GM19395 (cell line): Measurements from ENCODE around the gene TRPC4AP.

Experiments
- ATAC-seq: cut with Tn5 transposase; IDR thresholded peaks from one replicate; pipeline ENCODE4 v1.9.1; 2021; ENCODE audit warnings: mild to moderate bottlenecking, moderate library complexity; ENCODE audit not compliant: unreplicated experiment

TRPC4AP gene

GRCh38 chr20:35017099-35017835 lies 75.3 kb downstream of the TRPC4AP start:
- no peak for ATAC-seq

- ATAC-seq: no peak
These were observed 76.8 kb downstream of the TRPC4AP start for GRCh38 chr20:35015863-35016193.

DNA sequence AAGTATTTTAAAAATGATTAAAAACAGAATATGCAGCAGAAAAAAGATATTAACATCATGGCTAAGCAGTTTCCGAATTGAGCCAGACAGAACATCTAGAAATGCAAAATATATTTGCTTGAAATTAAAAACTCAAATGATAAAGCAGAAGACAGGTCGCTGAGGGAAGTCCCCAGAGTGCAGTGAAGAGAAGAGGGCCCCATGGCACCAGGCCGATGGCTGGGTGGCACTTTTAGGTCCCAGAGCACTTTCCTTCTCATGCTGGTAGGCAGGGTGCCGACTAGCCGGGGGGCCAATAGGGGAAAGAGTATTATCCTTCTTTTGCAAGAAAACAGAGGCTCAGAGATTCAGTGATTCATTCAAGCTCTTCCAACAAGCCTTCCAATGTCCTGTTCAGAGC lies 78.1 kb downstream of the TRPC4AP start:
- no peak for ATAC-seq

- ATAC-seq: no peak
These were observed 78.9 kb downstream of the TRPC4AP start for GRCh38 chr20:35013421-35014411.

DNA sequence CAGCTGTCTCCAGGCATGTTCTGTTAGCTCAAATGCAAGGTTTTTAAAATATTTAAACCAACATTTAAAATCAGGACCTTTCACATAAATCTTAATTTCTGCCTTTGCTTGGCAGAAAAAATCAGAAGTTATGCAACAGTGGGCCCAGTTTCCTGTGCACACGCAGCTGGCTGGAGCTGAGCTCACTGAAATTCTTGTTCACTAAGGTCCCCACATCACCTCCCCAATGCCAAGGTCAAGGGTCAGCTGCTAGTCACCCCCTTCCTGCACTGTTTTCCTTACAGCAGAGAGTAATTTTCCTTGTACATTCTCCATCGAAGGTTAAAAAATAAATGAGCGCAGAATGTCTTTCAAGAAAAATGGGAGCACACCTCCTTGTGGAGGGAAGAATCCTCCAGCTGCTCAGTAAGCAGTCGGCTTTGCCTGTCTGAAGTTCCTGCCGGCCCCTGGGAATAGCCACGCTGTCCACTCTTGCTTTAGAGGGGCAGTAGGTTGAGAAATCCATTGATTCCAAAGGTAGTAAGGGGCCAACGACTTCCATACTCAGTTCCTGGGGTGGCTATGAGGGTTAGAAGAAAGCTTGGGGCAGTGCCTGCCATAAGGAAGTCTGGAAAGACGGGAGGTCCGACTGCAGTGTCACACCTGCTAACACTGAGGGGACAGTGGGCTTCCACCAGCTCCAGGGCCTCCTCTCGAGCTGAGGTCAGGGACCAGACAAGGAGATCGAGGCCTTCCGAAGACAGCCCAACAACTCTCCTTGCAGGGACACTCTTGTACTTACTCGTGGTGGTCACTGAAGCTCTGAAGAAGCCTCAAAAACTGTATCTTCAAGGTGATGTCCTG lies 80.2 kb downstream of the TRPC4AP start:
- no peak for ATAC-seq

GRCh38 chr20:35011589-35012226 lies 80.9 kb downstream of the TRPC4AP start:
- ATAC-seq: no peak

DNA sequence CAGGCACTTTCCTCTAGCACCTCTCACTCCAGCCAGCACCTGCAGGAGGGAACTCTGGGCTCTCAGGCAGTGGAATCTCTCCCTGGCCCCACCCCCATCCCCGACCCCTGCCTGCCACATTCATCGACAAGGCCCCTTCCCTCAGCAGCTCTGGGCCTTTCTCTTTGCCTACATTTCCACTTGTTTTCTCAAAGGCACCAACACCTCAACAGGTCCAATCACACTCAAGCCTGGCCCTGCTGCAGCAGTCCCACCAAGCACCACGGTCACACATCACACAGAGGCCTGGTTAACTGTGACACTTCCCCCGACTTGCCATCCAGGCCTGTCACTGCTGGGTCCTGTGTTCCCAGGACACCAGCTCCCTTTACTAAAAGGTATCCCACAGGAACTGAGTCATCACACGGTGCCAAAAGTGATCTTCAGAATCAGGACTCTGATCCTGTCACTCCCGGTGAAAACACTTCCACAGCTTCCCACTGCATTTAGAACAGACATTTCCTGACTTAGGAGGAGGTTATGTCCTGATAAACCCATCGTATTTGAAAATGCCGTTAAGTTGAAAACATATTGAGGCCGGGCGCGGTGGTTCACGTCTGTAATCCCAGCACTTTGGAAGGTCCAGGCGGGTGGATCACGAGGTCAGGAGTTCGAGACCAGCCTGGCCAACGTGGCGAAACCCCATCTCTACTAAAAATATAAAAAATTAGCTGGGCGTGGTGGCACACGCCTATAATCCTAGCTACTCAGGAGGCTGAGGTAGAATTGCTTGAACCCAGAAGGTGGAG lies 82.0 kb downstream of the TRPC4AP start:
- no peak for ATAC-seq

- ATAC-seq: no peak
These were observed 82.8 kb downstream of the TRPC4AP start for GRCh38 chr20:35009665-35010328.

DNA sequence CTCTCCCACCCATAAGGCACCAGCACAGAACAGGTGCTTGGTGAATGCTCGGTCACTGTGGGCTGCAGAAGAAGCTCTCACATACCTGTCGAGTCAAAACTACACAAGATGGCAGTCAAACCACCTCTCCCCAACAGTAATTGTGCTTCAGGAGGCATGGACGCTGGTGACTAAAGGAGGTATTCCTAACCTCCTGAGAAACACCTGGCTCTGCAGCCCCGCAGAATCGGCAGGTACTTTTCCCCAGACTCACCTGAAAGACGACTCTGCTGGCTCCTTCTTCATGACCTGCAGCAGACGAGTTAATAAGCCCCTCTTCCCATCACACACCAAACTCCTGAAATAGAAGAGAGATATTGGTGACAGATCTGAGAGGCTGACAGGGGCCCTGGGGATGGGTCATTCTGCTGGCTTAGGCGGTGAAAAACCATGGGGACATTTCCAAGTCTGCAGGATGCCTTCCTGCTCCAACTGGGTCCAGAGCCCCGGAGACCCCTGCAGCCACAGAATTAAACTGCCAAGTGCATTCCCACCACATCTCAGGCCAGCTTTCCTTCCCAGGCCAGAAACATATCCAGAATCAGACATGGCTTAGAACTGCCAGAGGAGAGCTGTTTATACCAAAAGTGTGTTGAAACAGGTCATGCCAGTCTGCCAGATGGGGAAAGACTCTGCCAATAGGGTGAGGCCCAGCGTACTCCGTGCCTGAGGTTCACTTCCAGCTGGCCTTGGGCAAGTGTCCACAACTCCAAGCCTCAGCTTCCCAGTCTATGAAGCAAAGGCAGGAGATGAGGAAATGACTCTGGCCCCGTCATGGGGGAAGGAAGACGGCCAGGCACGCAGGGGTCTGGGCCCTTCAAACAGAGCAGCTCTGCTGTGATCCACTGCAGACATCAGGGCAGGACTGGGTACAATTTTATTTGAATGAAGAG lies 83.9 kb downstream of the TRPC4AP start:
- ATAC-seq: no peak

DNA sequence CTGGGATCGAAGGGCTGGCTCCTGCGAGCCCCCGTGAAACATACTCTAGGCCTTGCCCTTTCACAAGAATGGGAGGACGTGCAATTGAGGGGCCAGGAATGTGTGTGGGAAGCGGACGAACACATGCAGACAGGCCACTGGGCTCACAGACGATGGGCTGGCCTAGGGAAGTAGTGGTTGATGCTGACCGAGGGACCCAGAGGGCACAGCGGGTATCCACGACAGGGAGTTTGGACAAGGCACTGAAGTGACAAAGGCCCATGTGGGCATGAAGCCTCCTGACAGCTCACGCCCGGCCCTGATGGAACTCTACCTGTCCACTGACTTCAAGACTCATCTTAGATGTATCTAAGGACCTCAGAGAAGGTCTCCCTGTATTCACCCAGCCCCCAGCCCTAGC lies 84.7 kb downstream of the TRPC4AP start:
- no peak for ATAC-seq

- no peak for ATAC-seq
These were observed 85.2 kb downstream of the TRPC4AP start for GRCh38 chr20:35007413-35007812.

- no peak for ATAC-seq
These were observed 86.1 kb downstream of the TRPC4AP start for GRCh38 chr20:35006531-35006971.

GRCh38 chr20:35006009-35006408 lies 86.6 kb downstream of the TRPC4AP start:
- ATAC-seq: no peak

DNA sequence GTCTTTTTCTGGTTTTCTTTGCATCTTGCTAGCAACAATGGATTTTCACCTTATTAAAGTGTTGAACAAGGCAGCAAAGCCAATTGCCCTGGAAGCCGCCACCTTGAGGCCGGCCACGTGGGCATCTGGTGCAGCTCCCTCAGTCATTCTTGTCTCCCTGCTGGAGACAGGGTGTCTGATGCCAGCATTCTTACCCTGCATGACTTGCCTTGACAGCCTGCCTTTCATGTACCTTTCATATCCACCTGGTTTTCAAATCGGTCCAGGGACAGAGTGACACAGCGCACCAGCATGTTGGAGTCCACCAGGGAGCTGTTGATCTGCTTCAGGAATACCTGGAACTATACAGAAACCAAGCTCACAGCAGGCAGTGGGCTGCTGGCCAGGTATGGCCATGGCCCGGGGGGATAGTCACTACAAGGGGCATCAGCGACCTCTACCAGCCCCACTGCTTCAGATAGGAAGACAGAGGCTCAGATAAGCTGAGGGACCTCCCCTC lies 87.1 kb downstream of the TRPC4AP start:
- no peak for ATAC-seq

- ATAC-seq: no peak
These were observed 87.7 kb downstream of the TRPC4AP start for GRCh38 chr20:35004749-35005462.

DNA sequence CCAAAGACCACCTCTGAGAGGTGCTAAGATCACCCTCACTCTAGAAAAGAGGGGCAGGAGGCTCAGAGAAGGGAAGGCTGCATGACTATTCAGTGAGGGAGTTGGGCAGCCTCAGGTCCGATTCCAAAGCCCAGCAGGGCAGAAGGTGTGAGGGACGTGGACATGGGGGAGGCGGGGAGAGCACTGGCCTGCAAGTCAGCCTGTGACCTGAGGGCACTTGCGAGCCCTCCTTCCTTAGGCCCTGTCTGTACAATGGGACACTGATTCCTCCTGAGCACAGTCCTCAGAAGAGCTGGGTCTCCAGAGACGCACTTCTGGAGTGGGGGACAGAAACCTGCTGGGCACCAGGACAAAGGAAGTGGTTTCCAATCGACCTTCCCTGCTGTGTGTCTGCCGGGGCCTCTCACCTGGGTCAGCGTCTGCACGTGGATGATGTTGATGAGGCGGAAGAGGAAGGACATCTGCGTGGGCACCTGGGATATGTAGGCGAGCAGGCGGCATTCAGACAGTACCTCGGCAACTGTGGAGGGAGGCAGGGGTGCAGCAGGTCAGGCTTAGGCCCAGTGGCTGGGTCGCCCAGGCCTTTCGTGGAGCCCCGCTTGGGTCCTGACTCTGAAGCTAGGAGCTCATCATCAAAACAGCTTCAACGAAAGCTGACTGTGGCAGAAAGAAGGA lies 88.4 kb downstream of the TRPC4AP start:
- no peak for ATAC-seq
